IMR-90 (cell line): ENCODE measurements around the gene FMC1. TPM values are rescaled to one million over a fixed set of nuclear protein-coding genes. Genes with fewer than 3 reads are reported as not detected.

ENCODE experiments used
- ATAC-seq: fragments of 200-7000 bp; cut with Tn5 transposase; 2 replicates; pipeline ENCODE4 v1.9.1; 2020; ENCODE audit warnings: low read depth, mild to moderate bottlenecking, moderate library complexity
- BruUV-seq: library from RNA; stranded (reverse); fragments of 400-500 nt; replicated peaks from 2 replicates; lab custom pipeline; 2021; lab: Mats Ljungman, UMichigan
- CTCF ChIA-PET: fragments of 300-600 bp; formaldehyde crosslinking; extraction: SDS; loops from one replicate; lab custom pipeline; 2021; ENCODE audit warnings: antibody characterized with exemption; lab: Yijun Ruan, JAX
- POLR2A ChIA-PET: fragments of 300-600 bp; sonication (Branson Sonifier 250); formaldehyde crosslinking; loops from one replicate; lab custom pipeline; 2022; ENCODE audit warnings: antibody characterized with exemption; ENCODE audit not compliant: unreplicated experiment; lab: Charles Lee
- DNase-seq: peaks from one replicate; pipeline ENCODE4 v3.0.0; 2013
- H2AFZ ChIP-seq: replicated peaks from 2 replicates; pipeline ENCODE3; 2013; ENCODE audit warnings: low read length, mild to moderate bottlenecking; ENCODE audit not compliant: poor library complexity
- H2AK5ac ChIP-seq: 2 replicates; pipeline ENCODE4 v1.6.1; 2013; ENCODE audit warnings: low read depth, low read length, inconsistent platforms
- H2AK9ac ChIP-seq: replicated peaks from 2 replicates; pipeline ENCODE3; 2013; ENCODE audit warnings: mild to moderate bottlenecking, low read depth, low read length, moderate library complexity; ENCODE audit not compliant: poor library complexity
- H2BK120ac ChIP-seq: 2 replicates; pipeline ENCODE4 v1.6.1; 2013; ENCODE audit warnings: low read depth, low read length, inconsistent platforms
- H2BK15ac ChIP-seq: 3 replicates; pipeline ENCODE4 v1.6.1; 2013; ENCODE audit warnings: low read depth, low read length, inconsistent platforms
- H2BK20ac ChIP-seq: 2 replicates; pipeline ENCODE4 v1.6.1; 2013; ENCODE audit warnings: low read depth, mild to moderate bottlenecking, inconsistent platforms, low read length, moderate library complexity
- H2BK5ac ChIP-seq: 2 replicates; pipeline ENCODE4 v1.6.1; 2013; ENCODE audit warnings: mild to moderate bottlenecking, low read depth, low read length, inconsistent platforms; ENCODE audit not compliant: poor library complexity, severe bottlenecking
- H3K14ac ChIP-seq: replicated peaks from 2 replicates; pipeline ENCODE4 v1.6.1; 2013; ENCODE audit warnings: low read depth, low read length, inconsistent platforms
- H3K18ac ChIP-seq: 2 replicates; pipeline ENCODE4 v1.6.1; 2013; ENCODE audit warnings: low read depth, low read length, control low read depth
- H3K23ac ChIP-seq: 2 replicates; pipeline ENCODE4 v1.6.1; 2013; ENCODE audit warnings: low read depth, low read length, inconsistent platforms
- H3K27ac ChIP-seq: 2 replicates; pipeline ENCODE4 v1.5.1; 2013; ENCODE audit warnings: mild to moderate bottlenecking, control low read depth, low read length; ENCODE audit not compliant: insufficient read depth
- H3K27me3 ChIP-seq: 2 replicates; pipeline ENCODE4 v1.6.1; 2013; ENCODE audit warnings: low read length; ENCODE audit not compliant: control insufficient read depth, insufficient read depth
- H3K36me3 ChIP-seq: 2 replicates; pipeline ENCODE4 v1.6.1; 2013; ENCODE audit warnings: low read length, mixed read lengths; ENCODE audit not compliant: control insufficient read depth, insufficient read depth
- H3K4ac ChIP-seq: 2 replicates; pipeline ENCODE4 v1.6.1; 2013; ENCODE audit warnings: low read depth, low read length, inconsistent platforms
- H3K4me1 ChIP-seq: 2 replicates; pipeline ENCODE4 v1.6.1; 2013; ENCODE audit warnings: low read length, mixed read lengths; ENCODE audit not compliant: control insufficient read depth, insufficient read depth
- H3K4me2 ChIP-seq: 2 replicates; pipeline ENCODE4 v1.6.1; 2013; ENCODE audit warnings: low read depth, mild to moderate bottlenecking, control low read depth, low read length, moderate library complexity
- H3K4me3 ChIP-seq: 2 replicates; pipeline ENCODE4 v1.5.1; 2013; ENCODE audit warnings: low read depth, mild to moderate bottlenecking, control low read depth, low read length, moderate library complexity; ENCODE audit not compliant: insufficient read depth
- H3K56ac ChIP-seq: 2 replicates; pipeline ENCODE4 v1.6.1; 2013; ENCODE audit warnings: low read length, inconsistent platforms; ENCODE audit not compliant: insufficient read depth; ENCODE audit errors: extremely low read depth
- H3K79me1 ChIP-seq, 2 experiments: 2 replicates each; pipeline ENCODE4 v1.6.1; 2013; ENCODE audit warnings: low read length in 2 of 2, inconsistent platforms in 1 of 2, low read depth in 1 of 2
- H3K9ac ChIP-seq: 2 replicates; pipeline ENCODE4 v1.6.1; 2013; ENCODE audit warnings: low read depth, low read length, control low read depth
- H3K9me1 ChIP-seq: 2 replicates; pipeline ENCODE4 v1.6.1; 2013; ENCODE audit warnings: low read length, inconsistent platforms; ENCODE audit not compliant: insufficient read depth
- H3K9me3 ChIP-seq: 2 replicates; pipeline ENCODE4 v1.6.1; 2013; ENCODE audit warnings: low read length; ENCODE audit not compliant: control insufficient read depth, insufficient read depth
- H4K20me1 ChIP-seq: 2 replicates; pipeline ENCODE4 v1.6.1; 2013; ENCODE audit warnings: low read length, inconsistent platforms; ENCODE audit not compliant: insufficient read depth
- H4K5ac ChIP-seq: 2 replicates; pipeline ENCODE4 v1.6.1; 2013; ENCODE audit warnings: mild to moderate bottlenecking, low read depth, low read length, control low read depth
- H4K8ac ChIP-seq, 2 experiments: 2 replicates each; pipeline ENCODE4 v1.6.1; 2013; ENCODE audit warnings: low read depth in 2 of 2, low read length in 2 of 2, control low read depth in 1 of 2, inconsistent platforms in 1 of 2
- H4K91ac ChIP-seq: 2 replicates; pipeline ENCODE4 v1.6.1; 2013; ENCODE audit warnings: low read depth, low read length, inconsistent platforms; ENCODE audit not compliant: insufficient read depth
- BHLHE40 ChIP-seq: fragments of 150-350 bp; IDR thresholded peaks from 2 replicates; pipeline ENCODE4 v1.6.1; 2016; ENCODE audit warnings: mild to moderate bottlenecking, low read depth, low read length
- CHD1 ChIP-seq: IDR thresholded peaks from 2 replicates; pipeline ENCODE4 v1.6.1; 2012; ENCODE audit warnings: low read depth, low read length, improper control_type of control experiment
- ELK1 ChIP-seq: fragments of 150-350 bp; IDR thresholded peaks from 2 replicates; pipeline ENCODE4 v1.6.1; 2016; ENCODE audit warnings: low read depth, mild to moderate bottlenecking, low read length, moderate library complexity, borderline replicate concordance
- MAFK ChIP-seq: IDR thresholded peaks from 2 replicates; pipeline ENCODE4 v1.6.1; 2012; ENCODE audit warnings: low read depth, low read length, improper control_type of control experiment
- MXI1 ChIP-seq: IDR thresholded peaks from 2 replicates; pipeline ENCODE4 v1.6.1; 2012; ENCODE audit warnings: low read depth, mild to moderate bottlenecking, low read length, moderate library complexity, borderline replicate concordance
- NFE2L2 ChIP-seq: fragments of 150-350 bp; IDR thresholded peaks from 2 replicates; pipeline ENCODE4 v1.6.1; 2016; ENCODE audit warnings: low read depth, mild to moderate bottlenecking, low read length
- POLR2A ChIP-seq: IDR thresholded peaks from 2 replicates; pipeline ENCODE4 v1.6.1; 2012; ENCODE audit warnings: mild to moderate bottlenecking, low read depth, low read length
- RAD21 ChIP-seq: IDR thresholded peaks from 2 replicates; pipeline ENCODE4 v1.6.1; 2012; ENCODE audit warnings: low read length, improper control_type of control experiment
- RCOR1 ChIP-seq: IDR thresholded peaks from 2 replicates; pipeline ENCODE4 v1.6.1; 2012; ENCODE audit warnings: mild to moderate bottlenecking, low read length, improper control_type of control experiment; ENCODE audit not compliant: insufficient replicate concordance
- USF2 ChIP-seq: fragments of 150-350 bp; IDR thresholded peaks from 2 replicates; pipeline ENCODE4 v1.6.1; 2017; ENCODE audit warnings: mild to moderate bottlenecking, antibody characterized with exemption, low read length, low read depth
- WGBS, 2 experiments: methylation state at CpG; one replicate each; pipeline versions ENCODE4 v1.1.5 to v1.1.7; 2013; ENCODE audit warnings: missing lambda C conversion rate in 2 of 2; ENCODE audit not compliant: insufficient read length in 1 of 2; ENCODE audit errors: extremely low coverage in 2 of 2; 5-methylcytosine and 5-hydroxymethylcytosine counted together
- dilution Hi-C: fragments of 300-500 bp; cut with HindIII; formaldehyde crosslinking; loops from one replicate; pipeline ENCODE4 v1.14.3; 2018; ENCODE audit warnings: low sequenced_read_pairs; ENCODE audit not compliant: unreplicated experiment
- in situ Hi-C: fragments of 300-500 bp; cut with MboI; formaldehyde crosslinking; loops from 3 replicates; pipeline ENCODE4 v1.14.3; 2019; ENCODE audit warnings: low sequenced_read_pairs, inconsistent platforms, mixed read lengths
- intact Hi-C: fragments of 100-400 bp; cut with micrococcal nuclease; formaldehyde crosslinking; loops from 2 replicates; pipeline ENCODE4 v1.10.0; 2022
- polyA plus RNA-seq, 3 experiments: library from polyadenylated mRNA; depleted of rRNA; stranded (reverse); fragments of >200 nt; gene quantifications; 2 replicates each; pipeline ENCODE4 v1.2.3, GENCODE V29; 2012; ENCODE audit warnings: low replicate concordance in 1 of 3
- total RNA-seq: library from RNA; depleted of rRNA; stranded (reverse); fragments of >200 nt; gene quantifications from 2 replicates; pipeline ENCODE4 v1.2.3, GENCODE V29; 2012

The FMC1 gene
- total and polyA plus RNA-seq, 2 of the 4 experiments (the other 2 are of a cell fraction), result 6.1 to 11.9 TPM

GRCh38 chr7:139351027-139351426 is 9.9 kb downstream of the FMC1 start:
- H3K18ac ChIP-seq, result no peak overlapping the region
- 93% methylated on average over 2 of the region's 2 CpGs; no CpG with 5 or more reads in 1 of the 2 experiments for WGBS, 2 experiments
- no peak overlapping the region for H2BK20ac ChIP-seq
- intact Hi-C loops (no loop called here), dilution Hi-C loops (no loop called here), in situ Hi-C loops (no loop called here)
- H3K9me3 ChIP-seq, result no peaks in the 10 kb centered on the region
- no peak overlapping the region for H2BK15ac ChIP-seq
- H3K4me2 ChIP-seq, result no peak overlapping the region
- H3K4ac ChIP-seq, result no peak overlapping the region
- no peak overlapping the region for H3K56ac ChIP-seq
- H2AK5ac ChIP-seq, result no peak overlapping the region
- H3K4me1 ChIP-seq, result no peaks in the 10 kb centered on the region
- no peak overlapping the region for H2BK5ac ChIP-seq
- no TSS peak for BruUV-seq
- H3K27me3 ChIP-seq, result no peaks in the 10 kb centered on the region
- H3K23ac ChIP-seq, result no peak overlapping the region
- ATAC-seq (no peak), DNase-seq (no peak)
- no peaks in the 10 kb centered on the region for H4K20me1 ChIP-seq
- H3K27ac ChIP-seq, result no peak overlapping the region
- no peak overlapping the region for H4K5ac ChIP-seq
- H4K8ac ChIP-seq, result no peak overlapping the region
- H3K79me1 ChIP-seq, result no peaks in the 10 kb centered on the region; a peak in 1 of 4 replicates
- H3K14ac ChIP-seq, result no peak overlapping the region
- H3K9ac ChIP-seq, result no peak overlapping the region
- TF ChIP-seq NFE2L2 (no peak), POLR2A (no peak), RCOR1 (no peak), RAD21 (no peak), ELK1 (no peak), CHD1 (no peak), BHLHE40 (no peak), USF2 (no peak), MAFK (no peak), MXI1 (no peak)
- H3K36me3 ChIP-seq, result peaks cover 1% of the 10 kb centered on the region; the same call in 1 of the 2 replicates
- H3K4me3 ChIP-seq, result no peak overlapping the region
- H3K9me1 ChIP-seq, result no peaks in the 10 kb centered on the region
- CTCF ChIA-PET, result no interaction called here
- POLR2A ChIA-PET, result interaction anchor here (0.6 kb wide), 1 partner anchor 144 kb away, joined by 5 read pairs; no protein-coding TSS in a partner anchor
- H2AFZ ChIP-seq, result no peak overlapping the region
- H4K91ac ChIP-seq, result no peak overlapping the region
- no peak overlapping the region for H2AK9ac ChIP-seq
- no peak overlapping the region for H2BK120ac ChIP-seq
